Liver (tissue), 9 donors: Measurements from ENCODE around the gene FRRS1. TPM values are rescaled to one million over a fixed set of nuclear protein-coding genes. Genes with fewer than 3 reads are reported as not detected.
"Not testable (repeated sequence)": the region's sequence is repeated elsewhere in the genome, so short reads cannot be mapped to it uniquely, and the experiment has no call there.

Experiments
- DNase-seq: peaks from one replicate; pipeline ENCODE4 v3.0.0-alpha.2; 2017; ENCODE audit warnings: low spot score
- H3K27ac ChIP-seq, 2 donors: one replicate each; pipeline ENCODE4 v1.7.0; 2013; ENCODE audit warnings: inconsistent platforms in 2 of 2, low read length in 2 of 2, control low read depth in 1 of 2, low read depth in 1 of 2, mild to moderate bottlenecking in 1 of 2
- H3K27me3 ChIP-seq, 4 donors: one replicate each; pipeline versions ENCODE4 v1.6.1 to v1.7.0; 2013; ENCODE audit warnings: low read length in 3 of 4, inconsistent platforms in 1 of 4, mild to moderate bottlenecking in 1 of 4, moderate library complexity in 1 of 4; ENCODE audit not compliant: control insufficient read depth in 4 of 4, insufficient read depth in 4 of 4
- H3K36me3 ChIP-seq, 4 donors: one replicate each; pipeline versions ENCODE4 v1.6.1 to v1.7.0; 2013; ENCODE audit warnings: low read length in 3 of 4, mild to moderate bottlenecking in 3 of 4, low read depth in 1 of 4, moderate library complexity in 1 of 4; ENCODE audit not compliant: control insufficient read depth in 4 of 4, insufficient read depth in 3 of 4
- H3K4me1 ChIP-seq, 4 donors: one replicate each; pipeline versions ENCODE4 v1.6.1 to v1.7.0; 2013; ENCODE audit warnings: low read length in 3 of 4, mild to moderate bottlenecking in 3 of 4, moderate library complexity in 1 of 4; ENCODE audit not compliant: control insufficient read depth in 4 of 4, insufficient read depth in 4 of 4
- H3K4me3 ChIP-seq, 3 donors: one replicate each; pipeline versions ENCODE4 v1.6.1 to v1.7.0; 2013; ENCODE audit warnings: low read length in 3 of 3, control low read depth in 1 of 3, low read depth in 1 of 3, mild to moderate bottlenecking in 1 of 3
- H3K9ac ChIP-seq, 2 donors: one replicate each; pipeline ENCODE4 v1.7.0; 2013; ENCODE audit warnings: low read length in 2 of 2, mild to moderate bottlenecking in 2 of 2, moderate library complexity in 2 of 2, control low read depth in 1 of 2, low read depth in 1 of 2
- H3K9me3 ChIP-seq, 4 donors: one replicate each; pipeline versions ENCODE4 v1.6.1 to v1.7.0; 2013; ENCODE audit warnings: low read length in 3 of 4; ENCODE audit not compliant: control insufficient read depth in 4 of 4
- EGR1 ChIP-seq, 2 donors: IDR thresholded peaks; 2 replicates each; pipeline ENCODE4 v1.6.1; 2016 to 2018; ENCODE audit warnings: antibody characterized with exemption in 2 of 2, low read depth in 2 of 2
- FOXA2 ChIP-seq: IDR thresholded peaks from 2 replicates; pipeline ENCODE4 v1.6.1; 2016; ENCODE audit warnings: antibody characterized with exemption
- GABPA ChIP-seq, 2 donors: IDR thresholded peaks in 1 of 2; conservative IDR thresholded peaks in 1 of 2; 2 replicates each; pipeline ENCODE4 v1.6.1; 2016; ENCODE audit warnings: antibody characterized with exemption in 2 of 2, mild to moderate bottlenecking in 1 of 2, moderate library complexity in 1 of 2
- HNF4A ChIP-seq, 2 donors: conservative IDR thresholded peaks; 2 replicates each; pipeline ENCODE4 v1.6.1; 2016; ENCODE audit warnings: antibody characterized with exemption in 2 of 2, mild to moderate bottlenecking in 2 of 2
- HNF4G ChIP-seq: IDR thresholded peaks from 2 replicates; pipeline ENCODE4 v1.6.1; 2016; ENCODE audit warnings: antibody characterized with exemption
- JUND ChIP-seq, 2 donors: IDR thresholded peaks; 2 replicates each; pipeline ENCODE4 v1.6.1; 2016; ENCODE audit warnings: antibody characterized with exemption in 2 of 2
- RAD21 ChIP-seq, 2 donors: IDR thresholded peaks; 2 replicates each; pipeline ENCODE4 v1.6.1; 2016; ENCODE audit warnings: antibody characterized with exemption in 2 of 2, mild to moderate bottlenecking in 2 of 2
- RXRA ChIP-seq, 2 donors: IDR thresholded peaks; 2 replicates each; pipeline ENCODE4 v1.6.1; 2017 to 2018; ENCODE audit warnings: antibody characterized with exemption in 2 of 2, mild to moderate bottlenecking in 1 of 2
- SP1 ChIP-seq: IDR thresholded peaks from 2 replicates; pipeline ENCODE4 v1.6.1; 2018; ENCODE audit warnings: antibody characterized with exemption, mild to moderate bottlenecking
- WGBS: extraction: QIAGEN DNeasy Blood & Tissue Kit; methylation state at CpG from one replicate; pipeline ENCODE4 v1.1.7; 2013; 5-methylcytosine and 5-hydroxymethylcytosine counted together
- polyA plus RNA-seq, 2 donors: library from polyadenylated mRNA; stranded (reverse) in 1 of 2; unstranded in 1 of 2; fragments of 200-250 nt in 1 of 2; fragments of >200 nt in 1 of 2; fragmentation: Nextera tagmentation in 1 of 2; extraction: Ambion mirVana in 1 of 2; gene quantifications; one replicate each; pipeline versions ENCODE4 v1.2.1 to v1.2.3, GENCODE V29; 2013 to 2015
- total RNA-seq, 2 donors: library from RNA; depleted of rRNA; stranded (reverse); fragments of >200 nt; gene quantifications; one replicate each; pipeline ENCODE4 v1.2.3, GENCODE V29; 2014
- TF ChIP-seq, protein P1 (sequence below): IDR thresholded peaks from 2 replicates; pipeline ENCODE4 v1.6.1; 2016; ENCODE audit warnings: antibody characterized with exemption
- TF ChIP-seq, protein P2 (sequence below): IDR thresholded peaks from 2 replicates; pipeline ENCODE4 v1.6.1; 2016; ENCODE audit warnings: antibody characterized with exemption, mild to moderate bottlenecking
- TF ChIP-seq, protein P3 (sequence below): IDR thresholded peaks from 2 replicates; pipeline ENCODE4 v1.6.1; 2016; ENCODE audit warnings: antibody characterized with exemption
- TF ChIP-seq, protein P4 (sequence below): fragments of 150-350 bp; IDR thresholded peaks from 2 replicates; pipeline ENCODE4 v1.5.1; 2017; ENCODE audit warnings: improper control_type of control experiment, low read depth, low read length; ENCODE audit not compliant: missing input control
- donor health status: healthy.
- donor health status: healthy.
- donor health status: healthy.
- donor health status: healthy.
- donor health status: healthy.

The FRRS1 gene
- total and polyA plus RNA-seq, 4 donors = 2.7 to 87.4 (median 30.4) TPM

DNA sequence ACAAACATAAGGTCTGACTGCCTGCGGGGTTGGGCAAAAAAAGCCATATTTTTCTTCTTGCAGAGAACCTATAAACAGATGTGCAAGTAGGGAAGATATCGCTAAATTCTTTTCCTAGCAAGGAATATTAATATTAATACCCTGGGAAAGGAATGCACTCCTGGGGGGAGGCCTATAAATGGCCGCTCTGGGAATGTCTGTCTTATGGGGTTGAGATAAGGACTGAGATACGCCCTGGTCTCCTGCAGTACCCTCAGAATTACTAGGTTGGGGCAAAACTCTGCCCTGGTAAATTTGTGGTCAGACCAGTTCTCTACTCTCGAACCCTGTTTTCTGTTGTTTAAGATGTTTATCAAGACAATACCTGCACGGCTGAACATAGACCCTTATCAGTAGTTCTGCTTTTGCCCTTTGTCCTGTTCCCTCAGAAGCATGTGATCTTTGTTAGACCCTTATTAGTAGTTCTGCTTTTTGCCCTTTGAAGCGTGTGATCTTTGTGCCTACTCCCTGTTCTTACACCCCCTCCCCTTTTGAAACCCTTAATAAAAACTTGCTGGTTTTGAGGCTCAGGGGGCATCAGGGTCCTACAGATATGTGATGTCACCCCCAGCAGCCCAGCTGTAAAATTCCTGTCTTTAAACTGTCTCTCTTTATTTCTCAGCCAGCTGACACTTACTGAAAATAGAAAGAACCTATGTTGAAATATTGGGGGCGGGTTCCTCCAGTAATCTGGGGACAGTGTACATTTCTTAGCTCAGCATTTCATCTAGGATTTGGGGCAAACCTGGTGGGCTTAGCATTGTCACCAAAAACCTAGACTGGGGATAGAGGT lies 7.5 kb downstream of the FRRS1 start:
- peak overlapping the region in 1 of 2 donors; percentile 92 for H3K9ac ChIP-seq
- H3K27me3 ChIP-seq, H3K9me3 ChIP-seq, DNase-seq, H3K36me3 ChIP-seq: not testable (repeated sequence)
- H3K27ac ChIP-seq = peak overlapping the region; percentile 75 to 96
- peak overlapping the region in 1 of 3 donors; percentile 40 for H3K4me3 ChIP-seq
- WGBS = 53% methylated on average over 8 of the region's 8 CpGs
- TF ChIP-seq, protein P1, sequence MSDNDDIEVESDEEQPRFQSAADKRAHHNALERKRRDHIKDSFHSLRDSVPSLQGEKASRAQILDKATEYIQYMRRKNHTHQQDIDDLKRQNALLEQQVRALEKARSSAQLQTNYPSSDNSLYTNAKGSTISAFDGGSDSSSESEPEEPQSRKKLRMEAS = peak; percentile 21
- TF ChIP-seq, protein P2, sequence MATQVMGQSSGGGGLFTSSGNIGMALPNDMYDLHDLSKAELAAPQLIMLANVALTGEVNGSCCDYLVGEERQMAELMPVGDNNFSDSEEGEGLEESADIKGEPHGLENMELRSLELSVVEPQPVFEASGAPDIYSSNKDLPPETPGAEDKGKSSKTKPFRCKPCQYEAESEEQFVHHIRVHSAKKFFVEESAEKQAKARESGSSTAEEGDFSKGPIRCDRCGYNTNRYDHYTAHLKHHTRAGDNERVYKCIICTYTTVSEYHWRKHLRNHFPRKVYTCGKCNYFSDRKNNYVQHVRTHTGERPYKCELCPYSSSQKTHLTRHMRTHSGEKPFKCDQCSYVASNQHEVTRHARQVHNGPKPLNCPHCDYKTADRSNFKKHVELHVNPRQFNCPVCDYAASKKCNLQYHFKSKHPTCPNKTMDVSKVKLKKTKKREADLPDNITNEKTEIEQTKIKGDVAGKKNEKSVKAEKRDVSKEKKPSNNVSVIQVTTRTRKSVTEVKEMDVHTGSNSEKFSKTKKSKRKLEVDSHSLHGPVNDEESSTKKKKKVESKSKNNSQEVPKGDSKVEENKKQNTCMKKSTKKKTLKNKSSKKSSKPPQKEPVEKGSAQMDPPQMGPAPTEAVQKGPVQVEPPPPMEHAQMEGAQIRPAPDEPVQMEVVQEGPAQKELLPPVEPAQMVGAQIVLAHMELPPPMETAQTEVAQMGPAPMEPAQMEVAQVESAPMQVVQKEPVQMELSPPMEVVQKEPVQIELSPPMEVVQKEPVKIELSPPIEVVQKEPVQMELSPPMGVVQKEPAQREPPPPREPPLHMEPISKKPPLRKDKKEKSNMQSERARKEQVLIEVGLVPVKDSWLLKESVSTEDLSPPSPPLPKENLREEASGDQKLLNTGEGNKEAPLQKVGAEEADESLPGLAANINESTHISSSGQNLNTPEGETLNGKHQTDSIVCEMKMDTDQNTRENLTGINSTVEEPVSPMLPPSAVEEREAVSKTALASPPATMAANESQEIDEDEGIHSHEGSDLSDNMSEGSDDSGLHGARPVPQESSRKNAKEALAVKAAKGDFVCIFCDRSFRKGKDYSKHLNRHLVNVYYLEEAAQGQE = peak; percentile 16
- TF ChIP-seq JUND (IDR thresholded peaks at IDR 0.05) (peak in 1 of 2 donors; percentile 9), RXRA (IDR thresholded peaks at IDR 0.05) (peak in 1 of 2 donors; percentile 72), RAD21 (IDR thresholded peaks at IDR 0.05) (peak in 1 of 2 donors; percentile 18), HNF4G (peak; percentile 34), SP1 (peak; percentile 60), HNF4A (conservative IDR thresholded peaks at IDR 0.05) (peak; percentile 79 to 90)
- peaks cover 13 to 62% (median 30%) of the 10 kb centered on the region in 4 donors for H3K4me1 ChIP-seq

DNA sequence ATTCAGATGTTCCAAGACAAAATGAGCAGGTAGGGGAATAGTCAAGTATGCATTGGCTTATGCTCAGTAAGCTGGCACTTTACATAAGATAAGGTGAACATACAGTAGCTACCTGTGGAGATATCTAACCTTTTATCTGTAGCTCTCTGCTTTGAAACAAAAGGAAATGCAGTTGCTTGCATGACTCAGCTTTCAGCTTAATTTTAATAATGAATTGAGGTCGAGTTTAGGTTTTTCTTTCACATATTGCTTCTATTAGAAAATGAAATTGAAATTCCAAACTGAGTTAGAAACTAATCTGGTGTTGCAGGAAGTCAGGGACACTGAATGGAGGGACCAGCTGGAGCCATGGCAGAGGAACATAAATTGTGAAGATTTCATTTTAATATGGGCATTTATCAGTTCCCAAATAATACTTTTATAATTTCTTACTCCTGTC lies 8.3 kb downstream of the FRRS1 start:
- WGBS = 6% methylated on average over 1 of the region's 1 CpG
- Histone ChIP-seq H3K4me3 (no peak overlapping the region), H3K36me3 (no peaks in the 10 kb centered on the region), H3K27me3 (no peaks in the 10 kb centered on the region), H3K27ac (peak overlapping the region; percentile 25 to 75), H3K4me1 (peaks cover 13 to 60% (median 27%) of the 10 kb centered on the region in 4 donors), H3K9ac (peak overlapping the region in 1 of 2 donors; percentile 13), H3K9me3 (no peaks in the 10 kb centered on the region)
- no peak for DNase-seq
- TF ChIP-seq, protein P3, sequence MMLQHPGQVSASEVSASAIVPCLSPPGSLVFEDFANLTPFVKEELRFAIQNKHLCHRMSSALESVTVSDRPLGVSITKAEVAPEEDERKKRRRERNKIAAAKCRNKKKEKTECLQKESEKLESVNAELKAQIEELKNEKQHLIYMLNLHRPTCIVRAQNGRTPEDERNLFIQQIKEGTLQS = no peak
- TF ChIP-seq EGR1 (IDR thresholded peaks at IDR 0.05; ENCODE audit: low read depth in 2 of 2) (no peak), GABPA (IDR thresholded peaks at IDR 0.05 in 1 of 2, conservative IDR thresholded peaks at IDR 0.05 in 1 of 2) (no peak), FOXA2 (no peak)
- TF ChIP-seq, protein P4, sequence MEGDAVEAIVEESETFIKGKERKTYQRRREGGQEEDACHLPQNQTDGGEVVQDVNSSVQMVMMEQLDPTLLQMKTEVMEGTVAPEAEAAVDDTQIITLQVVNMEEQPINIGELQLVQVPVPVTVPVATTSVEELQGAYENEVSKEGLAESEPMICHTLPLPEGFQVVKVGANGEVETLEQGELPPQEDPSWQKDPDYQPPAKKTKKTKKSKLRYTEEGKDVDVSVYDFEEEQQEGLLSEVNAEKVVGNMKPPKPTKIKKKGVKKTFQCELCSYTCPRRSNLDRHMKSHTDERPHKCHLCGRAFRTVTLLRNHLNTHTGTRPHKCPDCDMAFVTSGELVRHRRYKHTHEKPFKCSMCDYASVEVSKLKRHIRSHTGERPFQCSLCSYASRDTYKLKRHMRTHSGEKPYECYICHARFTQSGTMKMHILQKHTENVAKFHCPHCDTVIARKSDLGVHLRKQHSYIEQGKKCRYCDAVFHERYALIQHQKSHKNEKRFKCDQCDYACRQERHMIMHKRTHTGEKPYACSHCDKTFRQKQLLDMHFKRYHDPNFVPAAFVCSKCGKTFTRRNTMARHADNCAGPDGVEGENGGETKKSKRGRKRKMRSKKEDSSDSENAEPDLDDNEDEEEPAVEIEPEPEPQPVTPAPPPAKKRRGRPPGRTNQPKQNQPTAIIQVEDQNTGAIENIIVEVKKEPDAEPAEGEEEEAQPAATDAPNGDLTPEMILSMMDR = no peak
